Measurements from ENCODE around the gene ATG9B.

Gene ATG9B

DNA sequence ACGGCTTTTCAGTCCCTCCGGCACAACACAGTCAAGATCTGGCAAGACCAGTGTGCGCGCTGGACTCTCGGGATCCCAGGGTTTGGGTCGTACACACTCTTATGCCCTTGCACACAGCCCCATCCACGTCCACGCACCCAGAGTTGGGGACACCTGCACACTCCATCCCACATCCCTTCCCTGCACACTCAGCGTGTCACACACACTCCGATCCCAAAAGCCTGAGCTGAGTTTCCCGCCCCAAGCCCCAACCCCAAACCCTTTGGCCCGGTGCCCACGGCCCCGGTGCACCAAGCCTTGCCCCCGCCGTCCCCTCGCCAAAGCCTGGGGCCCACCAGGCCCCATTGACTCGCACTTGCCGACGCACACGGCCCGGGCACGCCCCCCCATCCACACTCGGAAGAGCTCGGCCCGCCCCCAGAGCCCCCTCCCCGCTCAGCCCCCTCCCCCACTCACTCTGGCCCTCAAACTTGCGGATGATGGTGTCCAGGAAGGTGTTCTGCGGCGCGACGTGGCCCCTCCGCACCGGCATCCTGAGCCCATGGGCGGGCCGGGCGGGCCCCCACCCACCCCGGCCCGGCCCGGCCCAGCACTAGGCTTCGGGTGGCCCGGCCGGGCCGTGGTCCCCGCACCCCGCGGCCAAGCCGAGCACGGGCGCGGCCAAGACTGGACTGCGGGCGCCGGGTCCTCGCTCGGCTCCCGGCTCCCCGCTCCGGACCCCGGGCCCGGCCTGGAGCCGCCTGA, 46.7 kb downstream of the ATG9B start:
- DNase-seq = no peak

DNA sequence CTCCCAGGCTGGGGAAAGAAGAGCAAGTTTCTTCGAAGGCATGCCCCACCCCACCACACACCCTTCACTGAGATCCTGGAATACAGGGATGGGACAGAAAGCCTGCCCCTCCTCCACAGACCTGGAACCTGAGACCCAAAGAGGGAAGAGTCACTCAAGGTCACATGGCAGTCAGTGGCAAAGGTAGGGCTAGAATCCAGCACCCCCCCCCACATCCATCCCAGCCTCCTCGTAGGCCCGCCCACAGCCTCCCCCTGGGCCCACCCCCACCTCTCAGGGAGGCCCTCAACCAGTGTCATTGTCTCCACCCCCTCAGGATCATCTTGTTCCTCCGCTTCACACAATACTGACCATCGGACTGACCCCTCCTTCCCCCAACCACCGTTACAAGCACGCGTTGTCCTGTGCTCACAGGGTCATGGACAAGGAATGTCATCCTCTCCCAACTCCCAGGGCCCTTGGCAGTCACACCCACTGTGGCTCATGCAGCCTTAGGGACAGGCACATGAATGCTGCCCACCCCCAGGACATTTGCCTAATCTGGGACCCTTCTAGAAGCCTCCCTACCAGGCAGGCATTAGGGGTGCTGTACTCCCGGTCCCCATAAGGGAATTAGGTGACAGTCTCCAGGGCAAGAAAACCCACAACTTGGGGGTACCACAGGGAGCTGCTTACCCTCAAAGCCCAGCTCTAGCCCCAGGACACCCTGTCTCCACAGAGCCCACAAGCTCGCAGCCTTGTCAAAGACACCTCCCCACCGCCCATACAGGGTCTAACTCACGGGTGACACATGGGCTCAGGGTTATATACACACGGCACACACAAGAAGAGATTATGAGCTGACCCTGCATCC, 47.5 kb downstream of the ATG9B start:
- peak; percentile 16 for DNase-seq

DNA sequence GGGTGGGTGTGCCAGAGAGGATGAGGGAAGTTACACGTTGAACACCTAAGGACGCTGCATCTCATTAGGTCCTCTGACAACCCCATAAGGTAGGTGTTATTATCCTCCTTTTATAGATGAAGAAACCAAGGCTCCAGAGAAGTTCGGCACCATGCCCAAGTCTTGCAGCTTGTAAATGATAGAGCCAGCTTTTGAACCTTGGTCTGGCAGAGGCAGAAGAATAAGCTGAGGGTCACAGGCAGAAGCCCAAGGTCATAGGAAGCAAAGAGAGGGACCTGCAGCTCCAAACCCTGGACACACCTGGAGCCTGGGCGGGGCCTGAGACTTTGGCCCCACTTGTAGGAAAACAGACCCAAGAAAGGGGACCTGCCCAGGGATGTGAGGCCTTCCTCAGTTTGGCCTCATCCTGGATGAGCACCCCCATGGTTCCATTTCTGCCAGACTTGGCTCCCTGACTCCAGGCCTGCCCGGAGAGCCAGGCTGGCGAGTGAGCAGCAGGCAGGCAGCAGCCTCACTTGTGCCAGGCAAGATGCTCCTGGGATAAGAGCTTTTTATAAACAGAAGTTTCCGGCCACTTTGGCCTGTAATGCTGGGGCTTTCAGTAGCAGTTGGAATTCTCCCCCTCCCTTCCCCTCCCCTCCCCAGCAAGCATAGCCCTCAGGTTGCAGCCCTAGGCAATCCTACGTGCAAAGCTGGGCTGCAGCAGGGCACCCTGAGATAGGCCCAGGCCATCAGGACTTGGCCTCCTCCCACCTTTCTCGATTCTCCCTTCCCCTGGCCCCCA, 48.6 kb downstream of the ATG9B start:
- DNase-seq = no peak

DNA sequence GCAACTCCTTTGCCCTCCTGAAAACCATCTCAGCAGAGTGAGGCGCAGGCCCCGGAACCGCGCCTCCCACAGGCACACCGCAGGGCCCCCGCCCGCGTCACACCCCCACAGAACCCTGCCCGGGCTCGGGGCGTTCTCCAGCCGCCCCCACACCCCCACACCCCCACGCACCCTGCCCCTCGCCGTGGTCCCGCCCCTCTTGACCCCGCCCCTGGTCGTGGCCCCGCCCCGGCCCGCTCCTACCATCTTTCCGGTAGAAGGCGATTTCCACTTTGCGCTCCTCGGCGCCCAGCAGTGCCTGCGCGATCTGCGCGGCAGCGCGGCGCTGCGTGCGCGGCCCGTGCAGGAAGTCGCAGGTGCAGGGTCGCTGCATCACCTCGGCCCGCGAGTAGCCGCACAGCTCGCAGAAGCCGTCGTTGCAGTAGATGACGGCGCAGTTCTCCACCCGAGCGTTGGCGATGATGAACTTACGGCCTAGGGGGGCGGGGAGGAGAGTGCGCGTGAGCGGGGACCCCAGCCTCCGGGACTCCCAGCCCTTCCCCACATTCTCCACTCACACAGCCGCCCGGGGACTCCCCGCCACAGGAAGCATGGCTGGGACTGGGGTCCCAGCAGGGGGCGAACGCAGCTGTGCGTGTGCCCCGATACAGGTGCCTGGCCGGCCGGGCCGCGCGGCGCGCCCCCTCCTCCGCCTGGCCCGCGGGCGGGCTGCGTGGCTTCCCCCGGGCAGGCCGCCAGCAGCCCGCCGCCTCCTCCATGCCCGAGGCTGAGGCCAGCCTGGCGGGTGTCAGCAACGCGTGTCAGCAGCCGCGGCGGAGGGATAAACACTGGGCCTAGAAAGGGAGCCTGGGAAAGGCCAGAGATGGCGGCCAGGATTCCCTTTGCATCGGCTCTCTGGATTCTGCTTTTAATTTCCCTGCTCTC, 49.6 kb downstream of the ATG9B start:
- peak; percentile 62 for DNase-seq

DNA sequence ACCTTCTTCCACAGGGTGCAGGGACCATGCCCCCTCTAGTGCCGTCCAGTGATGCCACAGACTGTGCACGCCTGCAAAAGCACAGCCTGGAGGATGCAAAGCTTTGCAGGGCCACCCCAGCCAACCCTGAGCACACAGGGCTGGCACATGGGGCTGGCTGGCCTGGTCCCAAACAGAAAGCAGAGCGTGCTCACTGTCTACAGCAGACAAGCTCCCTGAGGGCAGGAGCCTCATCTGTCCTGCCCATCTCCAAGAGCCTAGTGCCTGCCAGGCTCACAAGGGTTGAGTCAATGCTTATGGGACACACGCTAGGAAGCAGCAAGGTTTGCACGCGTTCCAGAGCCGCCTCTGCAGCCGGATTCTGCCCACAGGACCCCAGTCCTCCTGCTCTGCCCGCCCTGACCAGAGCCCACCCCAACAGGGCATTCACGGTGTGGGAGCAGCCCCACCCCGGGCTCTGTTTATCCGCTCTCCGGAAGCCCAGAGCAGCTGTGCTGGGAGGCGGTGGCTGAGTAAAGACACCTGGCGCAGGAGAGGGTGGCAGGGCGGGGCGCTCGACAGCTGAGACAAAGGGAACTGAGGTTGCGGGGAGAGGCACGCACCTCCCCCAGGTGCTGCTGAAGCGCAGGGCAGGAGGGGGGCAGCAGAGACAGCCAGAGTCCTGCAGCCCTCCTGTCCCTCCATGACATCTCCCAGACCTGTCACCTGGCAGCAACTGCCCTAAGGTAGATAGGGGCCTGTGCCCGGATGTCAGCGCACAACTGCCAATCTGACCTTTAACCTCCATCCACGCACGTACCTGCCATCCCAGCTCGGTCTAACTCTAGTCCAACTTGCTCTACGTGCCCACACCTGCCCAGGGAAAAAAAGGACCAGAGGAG, 50.5 kb downstream of the ATG9B start:
- peak; percentile 89 for DNase-seq

DNA sequence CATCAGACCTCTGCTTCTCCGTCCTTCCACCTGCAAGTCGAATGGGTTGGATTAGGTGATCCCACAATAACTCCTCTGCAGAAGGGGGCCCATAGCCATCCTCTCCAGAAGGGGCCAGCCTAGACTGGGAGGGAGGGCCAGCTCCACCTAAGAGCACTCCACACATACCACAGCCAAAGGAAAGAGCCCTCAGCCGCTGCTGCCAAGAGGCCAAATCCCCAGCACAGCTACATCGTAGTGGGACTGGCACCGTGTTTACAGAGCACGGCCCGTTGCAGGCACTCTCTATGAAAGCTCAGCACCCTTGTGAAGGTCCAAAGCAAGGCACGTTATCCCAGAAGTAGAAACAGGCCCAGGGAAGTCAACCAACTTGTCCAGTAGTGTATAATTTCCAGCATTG, 51.6 kb downstream of the ATG9B start:
- no peak for DNase-seq

DNA sequence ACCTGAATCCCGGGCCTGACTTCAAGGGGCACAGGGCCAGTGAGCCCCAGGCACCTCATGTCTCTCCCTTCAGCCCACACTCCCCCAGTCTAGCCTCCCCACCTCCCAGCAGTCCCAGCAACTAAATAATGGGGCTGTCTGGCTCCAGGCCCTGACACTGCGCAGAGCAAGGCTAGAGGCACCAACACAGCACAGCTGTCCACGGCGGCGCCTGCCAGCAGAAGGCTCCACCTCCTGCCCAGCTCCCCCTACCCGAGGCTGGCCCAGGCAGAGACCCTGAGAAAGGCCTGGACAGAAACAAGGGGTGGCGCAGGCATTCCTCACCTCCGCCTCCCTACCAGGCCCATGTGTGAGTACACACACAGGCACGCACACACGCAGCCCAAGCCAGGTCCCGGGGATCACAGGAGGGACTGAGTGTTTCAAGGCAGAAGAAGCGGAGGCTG, 52.2 kb downstream of the ATG9B start:
- DNase-seq = no peak

DNA sequence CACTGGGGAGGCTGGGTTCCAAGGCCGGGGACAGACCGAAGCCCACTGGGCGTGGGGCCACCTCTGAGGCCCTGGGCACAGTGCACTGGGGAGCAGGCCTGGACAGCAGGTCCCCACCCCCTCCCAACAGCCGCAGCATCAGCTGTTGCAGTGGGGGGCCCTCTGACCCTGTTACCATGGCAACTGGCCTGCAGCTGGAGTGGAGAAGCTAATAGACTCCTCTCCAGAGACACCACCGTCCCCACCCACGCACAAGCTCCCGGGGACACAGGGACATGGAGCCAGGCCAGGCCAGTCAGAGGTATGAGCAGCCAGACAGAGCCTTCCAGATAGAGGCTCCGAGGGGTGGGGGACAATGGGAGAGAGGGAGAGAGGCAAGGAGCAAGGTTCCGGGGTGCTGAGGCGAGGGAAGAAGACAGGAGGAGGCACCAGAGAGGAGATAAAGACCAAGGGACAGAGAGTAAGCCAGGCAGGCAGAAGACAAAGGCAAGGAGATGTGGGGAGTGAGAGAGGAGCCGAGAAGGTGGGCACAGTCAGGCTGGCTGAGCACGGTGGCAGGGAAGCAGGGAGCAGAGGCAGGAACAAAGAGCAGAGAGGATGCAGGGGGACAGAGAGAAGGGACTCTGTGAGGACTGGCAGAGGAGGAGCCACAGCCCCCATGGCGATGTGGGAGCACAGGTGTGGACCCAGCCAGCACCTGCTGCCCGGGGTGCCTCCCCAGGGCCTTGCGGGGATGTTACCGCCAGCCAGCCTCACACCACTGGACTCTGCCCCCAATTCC, 52.9 kb downstream of the ATG9B start:
- no peak for DNase-seq

DNA sequence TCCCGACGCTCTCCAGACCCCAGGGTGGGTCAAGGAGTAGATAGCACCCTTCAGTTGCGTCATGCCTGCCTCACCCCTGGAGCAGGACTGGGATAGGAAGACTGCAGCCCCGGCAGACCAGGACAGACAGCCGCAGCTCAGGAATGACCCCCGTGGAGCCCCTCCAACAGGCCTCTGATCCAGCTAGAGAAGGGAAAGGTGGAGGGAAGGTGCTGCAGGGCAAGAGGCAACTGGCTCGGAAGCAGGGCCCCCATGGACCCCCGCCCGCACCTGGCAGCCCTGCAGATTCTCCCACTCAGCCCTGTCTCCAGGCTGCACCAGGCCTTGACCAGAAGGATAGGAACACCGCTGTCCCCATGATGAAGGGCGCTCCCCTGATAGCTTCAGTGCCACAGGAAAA, 53.9 kb downstream of the ATG9B start:
- DNase-seq = no peak

DNA sequence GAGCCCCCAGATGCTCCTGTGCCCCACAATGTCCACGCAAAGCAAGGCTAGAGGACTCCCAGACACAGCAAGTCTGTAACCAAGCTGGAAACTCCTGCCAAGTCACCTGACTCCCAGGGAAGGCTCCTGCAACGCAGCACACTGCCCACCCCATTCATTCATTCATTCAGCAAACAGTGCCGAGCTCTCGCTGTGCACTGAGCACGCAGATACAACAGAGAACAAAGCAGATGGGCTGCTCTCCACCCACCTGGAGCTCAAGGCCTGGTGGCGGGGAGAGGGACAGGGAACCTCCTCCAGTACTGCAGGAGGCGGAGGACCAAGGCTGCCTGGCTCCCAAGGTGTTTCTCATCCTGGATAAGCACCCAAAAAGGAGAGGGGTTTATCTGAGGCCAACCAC, 54.8 kb downstream of the ATG9B start:
- DNase-seq = peak; percentile 88

DNA sequence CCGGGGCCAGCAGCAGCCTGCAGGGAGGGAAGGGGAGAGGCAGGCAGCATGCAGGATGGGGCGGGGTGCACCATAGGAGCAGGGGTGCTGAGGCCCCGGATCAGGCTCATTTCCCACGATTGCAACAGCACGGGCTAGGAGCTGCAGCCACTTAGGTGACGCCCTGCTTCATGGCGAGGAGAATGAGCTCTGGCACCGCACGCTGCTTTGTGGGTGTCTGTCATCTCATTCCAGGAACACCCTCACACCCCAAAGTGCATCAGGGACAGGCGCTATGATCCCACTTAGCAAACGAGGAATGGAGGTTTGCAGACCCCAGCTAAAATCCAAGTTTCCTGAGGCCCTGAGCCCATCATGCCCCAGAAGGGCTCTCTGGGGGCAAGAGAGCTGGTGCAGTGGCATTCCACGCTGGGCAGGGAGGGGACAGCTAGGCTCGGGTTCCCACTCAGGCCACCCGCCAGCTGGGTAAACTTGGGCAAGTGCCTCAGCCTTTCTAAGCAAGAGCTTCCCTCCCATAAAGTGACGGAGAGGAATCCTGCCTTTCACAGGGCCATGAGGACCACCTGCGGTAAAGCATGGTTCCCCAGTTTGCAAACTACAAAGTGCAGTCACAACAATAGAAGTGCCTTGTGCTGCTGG, 55.4 kb downstream of the ATG9B start:
- no peak for DNase-seq

DNA sequence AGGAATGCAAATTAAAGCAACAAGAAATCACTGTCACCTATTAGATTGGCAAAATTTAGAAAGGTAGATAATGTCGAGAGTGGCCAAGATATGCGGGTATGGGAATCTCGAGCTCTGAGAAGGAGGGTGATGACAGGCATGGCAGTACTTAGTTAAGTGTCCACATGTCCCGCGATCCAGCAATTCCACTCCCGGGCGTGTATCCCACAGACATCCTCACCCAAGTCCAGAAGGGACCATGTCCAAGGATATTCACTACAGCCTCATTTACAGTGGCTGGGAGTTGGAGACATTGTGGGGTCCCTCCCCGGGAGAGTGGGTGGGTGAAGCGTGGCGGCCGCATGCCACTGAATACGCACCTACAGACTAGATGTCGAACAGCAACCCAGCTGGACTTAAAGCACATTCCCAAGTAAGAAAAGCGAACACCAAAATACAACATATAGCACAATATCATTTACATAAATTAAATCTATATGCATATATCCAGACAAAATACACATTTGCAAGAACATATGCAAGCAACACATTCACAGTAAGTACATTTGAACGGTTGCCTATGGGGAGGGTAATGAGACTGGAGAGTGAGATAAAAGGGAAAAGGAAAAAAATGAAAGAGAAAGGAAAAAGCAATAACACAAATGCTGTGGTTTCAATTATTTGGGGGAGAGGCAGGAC, 56.1 kb downstream of the ATG9B start:
- no peak for DNase-seq

DNA sequence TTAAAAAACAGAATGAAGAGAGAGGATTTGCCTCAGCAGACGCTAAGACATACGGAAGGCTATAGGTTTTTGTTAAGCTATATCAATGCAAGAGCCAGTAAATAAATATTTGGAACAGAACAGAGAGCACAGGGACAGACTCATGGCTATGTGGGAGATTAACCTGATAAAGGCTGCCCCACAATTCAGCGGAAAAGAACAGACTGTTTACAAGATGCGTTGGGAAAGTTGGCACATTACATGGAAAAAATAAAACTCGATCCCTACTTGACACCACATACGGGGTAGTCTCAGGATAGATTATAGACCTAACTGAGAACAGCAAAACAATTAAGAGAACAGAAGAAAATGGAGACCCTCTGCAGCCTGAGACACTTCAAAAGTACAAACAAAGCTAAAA, 56.9 kb downstream of the ATG9B start:
- DNase-seq = no peak

DNA sequence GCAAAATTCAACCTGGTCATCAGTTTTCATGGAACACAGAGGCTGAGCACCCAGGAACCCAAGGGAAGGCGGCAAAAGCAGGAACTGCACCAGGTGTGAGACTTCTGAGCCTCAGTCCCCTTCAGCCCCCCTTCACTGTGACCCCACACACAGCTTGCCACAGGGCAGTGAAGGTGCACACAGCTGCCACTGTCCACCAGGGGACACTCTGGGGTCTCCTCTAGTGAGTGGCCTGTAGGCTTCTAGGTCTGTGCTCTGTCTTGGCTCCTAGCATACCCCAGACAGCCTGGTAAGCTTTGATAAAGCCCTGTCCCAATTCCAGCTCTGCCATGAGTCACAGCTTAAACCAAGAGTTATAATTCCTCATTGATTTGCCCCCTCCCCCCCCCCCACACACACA, 58.3 kb downstream of the ATG9B start:
- no peak for DNase-seq

DNA sequence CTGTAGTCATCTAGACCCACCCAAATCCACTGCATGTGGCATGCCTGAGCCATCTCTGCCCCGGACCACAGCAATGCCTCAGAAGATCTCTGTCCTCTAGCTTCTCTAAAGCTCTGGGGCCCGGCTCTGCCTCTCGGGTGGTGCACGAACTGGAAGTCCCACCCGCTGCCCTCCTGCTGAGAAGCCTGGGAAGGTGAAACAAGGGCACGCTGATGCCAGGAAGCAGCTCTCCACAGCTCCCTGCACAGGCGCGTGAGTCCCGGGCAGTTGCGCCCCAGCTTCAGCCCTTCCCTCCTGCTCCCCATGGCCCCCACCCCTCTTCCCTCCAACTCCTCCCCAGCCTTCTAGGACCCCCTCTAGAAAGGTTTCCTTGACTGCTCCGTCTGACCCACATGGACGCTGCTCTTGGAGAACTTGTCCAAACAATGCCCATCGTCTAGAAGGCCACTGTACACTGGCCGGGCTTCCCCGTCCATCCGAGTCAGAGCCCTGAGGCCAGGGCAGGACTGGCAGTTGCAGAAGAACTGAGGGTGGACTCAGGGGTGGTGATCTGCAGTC, 58.9 kb downstream of the ATG9B start:
- no peak for DNase-seq
